GM12878 (cell line): ENCODE data around the gene GK2. TPM values are rescaled to one million over a fixed set of nuclear protein-coding genes. Genes with fewer than 3 reads are reported as not detected.

Source experiments
- ATAC-seq: fragments of 200-7000 bp; cut with Tn5 transposase; 3 replicates; pipeline ENCODE4 v1.9.1; 2020; ENCODE audit warnings: mild to moderate bottlenecking, moderate library complexity
- BruUV-seq: library from RNA; stranded (reverse); fragments of 400-500 nt; replicated peaks from 2 replicates; lab custom pipeline; 2021; lab: Mats Ljungman, UMichigan
- CTCF ChIA-PET: fragments of 300-600 bp; sonication (Branson Sonifier 250); formaldehyde crosslinking; extraction: SDS; loops from one replicate; lab custom pipeline; 2021; ENCODE audit warnings: inconsistent platforms; lab: Yijun Ruan, JAX
- POLR2A ChIA-PET: fragments of 350-600 bp; formaldehyde crosslinking; extraction: SDS; loops from one replicate; lab custom pipeline; 2021; ENCODE audit warnings: inconsistent platforms; lab: Charles Lee
- RAD21 ChIA-PET: fragments of 300-600 bp; sonication (Branson Sonifier 250); formaldehyde crosslinking; loops from one replicate; lab custom pipeline; 2023; ENCODE audit warnings: antibody characterized with exemption; ENCODE audit not compliant: unreplicated experiment; lab: Charles Lee
- SMC1A ChIA-PET: fragments of 300-600 bp; sonication (Branson Sonifier 250); formaldehyde crosslinking; loops from one replicate; lab custom pipeline; 2023; ENCODE audit not compliant: unreplicated experiment, uncharacterized antibody; lab: Charles Lee
- DNase-seq: peaks from one replicate; pipeline ENCODE4 v3.0.0-alpha.2; 2011; ENCODE audit warnings: low read depth, low spot score
- FAIRE-seq: peaks from 3 replicates; lab custom pipeline; 2011; peaks lifted over from hg19 to GRCh38; lab: Jason Lieb, UNC
- H2AFZ ChIP-seq: 2 replicates; pipeline ENCODE4 v1.6.0; 2011; ENCODE audit warnings: low read depth, low read length, control low read depth; ENCODE audit not compliant: control insufficient read depth
- H3K27ac ChIP-seq: 2 replicates; pipeline ENCODE4 v1.5.1; 2011; ENCODE audit warnings: control low read depth; ENCODE audit not compliant: control insufficient read depth, insufficient read depth
- H3K27me3 ChIP-seq, 2 experiments: replicated peaks in 1 of 2; 2 replicates each; pipeline versions ENCODE4 v1.6.0 to v1.6.1; 2011; ENCODE audit warnings: low read length in 1 of 2; ENCODE audit not compliant: control insufficient read depth in 2 of 2, insufficient read depth in 2 of 2
- H3K36me3 ChIP-seq, 2 experiments: 2 replicates each; pipeline ENCODE4 v1.5.1; 2011; ENCODE audit warnings: low read length in 1 of 2; ENCODE audit not compliant: control insufficient read depth in 2 of 2, insufficient read depth in 2 of 2
- H3K4me1 ChIP-seq: 2 replicates; pipeline ENCODE4 v1.6.1; 2011; ENCODE audit warnings: mild to moderate bottlenecking, low read length, moderate library complexity, mixed read lengths; ENCODE audit not compliant: control insufficient read depth, insufficient read depth
- H3K4me2 ChIP-seq: 2 replicates; pipeline ENCODE4 v1.6.0; 2011; ENCODE audit warnings: control low read depth; ENCODE audit not compliant: control insufficient read depth, insufficient read depth
- H3K4me3 ChIP-seq: fragments of 200-600 bp; sonication (generic); 2 replicates; pipeline ENCODE4 v1.5.1; 2016
- H3K79me2 ChIP-seq: 2 replicates; pipeline ENCODE4 v1.6.0; 2011; ENCODE audit warnings: low read length; ENCODE audit not compliant: control insufficient read depth, insufficient read depth
- H3K9ac ChIP-seq: 2 replicates; pipeline ENCODE4 v1.8.0; 2011; ENCODE audit warnings: low read length, control low read depth, mixed read lengths; ENCODE audit not compliant: control insufficient read depth, insufficient read depth
- H3K9me3 ChIP-seq: replicated peaks from 3 replicates; pipeline ENCODE4 v1.5.1; 2011; ENCODE audit warnings: mild to moderate bottlenecking, low read length; ENCODE audit not compliant: control insufficient read depth, insufficient read depth
- H4K20me1 ChIP-seq: 2 replicates; pipeline ENCODE4 v1.6.0; 2011; ENCODE audit not compliant: control insufficient read depth, insufficient read depth
- BHLHE40 ChIP-seq, 2 experiments: fragments of 450-650 bp in 1 of 2; IDR thresholded peaks; 2 replicates each; pipeline ENCODE4 v1.6.1; 2011 to 2017; ENCODE audit warnings: low read depth in 2 of 2, borderline replicate concordance in 1 of 2, improper control_type of control experiment in 1 of 2, low read length in 1 of 2, mild to moderate bottlenecking in 1 of 2
- CREB1 ChIP-seq: IDR thresholded peaks from 2 replicates; pipeline ENCODE4 v1.6.1; 2012; ENCODE audit warnings: low read depth, mild to moderate bottlenecking, inconsistent platforms
- EED ChIP-seq: sonication (generic); IDR thresholded peaks from 2 replicates; pipeline ENCODE4 v1.6.1; 2016; ENCODE audit warnings: antibody characterized with exemption, low read depth
- FOS ChIP-seq: IDR thresholded peaks from 3 replicates; pipeline ENCODE4 v1.6.1; 2011; ENCODE audit warnings: borderline replicate concordance; ENCODE audit not compliant: insufficient read length; ENCODE audit errors: extremely low read depth
- GABPA ChIP-seq: IDR thresholded peaks from 2 replicates; pipeline ENCODE4 v1.6.1; 2014; ENCODE audit warnings: antibody characterized with exemption, low read depth, mild to moderate bottlenecking, inconsistent platforms
- GATAD2B ChIP-seq: fragments of 450-650 bp; conservative IDR thresholded peaks from 2 replicates; pipeline ENCODE4 v1.6.1; 2017; ENCODE audit warnings: low read depth, mild to moderate bottlenecking, moderate library complexity
- HCFC1 ChIP-seq: fragments of 150-350 bp; IDR thresholded peaks from 2 replicates; pipeline ENCODE4 v1.6.1; 2014; ENCODE audit warnings: low read length
- HDAC2 ChIP-seq: fragments of 200-600 bp; sonication (generic); IDR thresholded peaks from 2 replicates; pipeline ENCODE4 v1.6.1; 2017
- HSF1 ChIP-seq: fragments of 150-350 bp; IDR thresholded peaks from 2 replicates; pipeline ENCODE4 v1.6.1; 2014; ENCODE audit warnings: mild to moderate bottlenecking, low read depth, low read length
- NR2C2 ChIP-seq: IDR thresholded peaks from 2 replicates; pipeline ENCODE4 v1.6.1; 2011; ENCODE audit warnings: borderline replicate concordance, low read depth; ENCODE audit not compliant: control insufficient read depth, insufficient read length
- PML ChIP-seq: IDR thresholded peaks from 2 replicates; pipeline ENCODE4 v1.6.1; 2012; ENCODE audit warnings: low read length, inconsistent platforms
- POLR2A ChIP-seq: IDR thresholded peaks from 2 replicates; pipeline ENCODE4 v1.6.1; 2011; ENCODE audit warnings: low read depth, mild to moderate bottlenecking, low read length
- POU2F2 ChIP-seq: IDR thresholded peaks from 3 replicates; pipeline ENCODE4 v1.6.1; 2011; ENCODE audit warnings: low read depth, mild to moderate bottlenecking, low read length, borderline replicate concordance
- RUNX3 ChIP-seq: IDR thresholded peaks from 2 replicates; pipeline ENCODE4 v1.6.1; 2012; ENCODE audit warnings: low read length, inconsistent platforms
- SMAD1 ChIP-seq: fragments of 450-650 bp; IDR thresholded peaks from 2 replicates; pipeline ENCODE4 v1.6.1; 2018; ENCODE audit warnings: mild to moderate bottlenecking, low read depth; ENCODE audit not compliant: partially characterized antibody
- SREBF1 ChIP-seq: IDR thresholded peaks from 2 replicates; pipeline ENCODE4 v1.6.1; 2012; ENCODE audit warnings: mild to moderate bottlenecking, low read length
- YBX1 ChIP-seq: fragments of 450-650 bp; IDR thresholded peaks from 2 replicates; pipeline ENCODE4 v1.6.1; 2016; ENCODE audit warnings: antibody characterized with exemption
- ZBED1 ChIP-seq: IDR thresholded peaks from 2 replicates; pipeline ENCODE4 v1.6.1; 2016; ENCODE audit warnings: borderline replicate concordance
- ZNF207 ChIP-seq: fragments of 450-650 bp; IDR thresholded peaks from 2 replicates; pipeline ENCODE4 v1.6.1; 2014; ENCODE audit warnings: antibody characterized with exemption, mild to moderate bottlenecking, borderline replicate concordance
- ZNF217 ChIP-seq: fragments of 450-650 bp; IDR thresholded peaks from 2 replicates; pipeline ENCODE4 v1.6.1; 2017; ENCODE audit warnings: antibody characterized with exemption, mild to moderate bottlenecking
- WGBS: methylation state at CpG from one replicate; pipeline ENCODE4 v1.1.6; 2016; ENCODE audit warnings: low lambda C conversion rate; ENCODE audit not compliant: insufficient replicate concordance, insufficient coverage; ENCODE audit errors: missing lambda C conversion rate; 5-methylcytosine and 5-hydroxymethylcytosine counted together
- in situ Hi-C: fragments of 300-500 bp; cut with MboI; formaldehyde crosslinking; loops from 9 replicates; pipeline ENCODE4 v1.14.3; 2018; ENCODE audit warnings: mixed read lengths
- intact Hi-C: fragments of 100-400 bp; cut with micrococcal nuclease; formaldehyde crosslinking; loops from one replicate; pipeline ENCODE4 v1.14.2; 2022; ENCODE audit not compliant: unreplicated experiment
- polyA plus RNA-seq, 11 experiments: library from polyadenylated mRNA; depleted of rRNA in 4 of 11; unstranded in 6 of 11; stranded (reverse) in 5 of 11; fragments of >200 nt; fragmentation: Nextera tagmentation in 4 of 11; fragmentation: Illumina TruSeq in 1 of 11; extraction: Ambion mirVana in 4 of 11; extraction: Trizol in 1 of 11; gene quantifications; 1 replicate in 1 of 11; 2 replicates in 10 of 11; pipeline versions ENCODE4 v1.2.1 to v1.2.3, GENCODE V29; 2011 to 2016; ENCODE audit warnings: inconsistent platforms in 2 of 11, missing spikeins in 2 of 11, low read depth in 1 of 11
- total RNA-seq, 4 experiments: library from RNA; depleted of rRNA in 3 of 4; stranded (reverse); fragments of >200 nt in 3 of 4; fragmentation: Illumina TruSeq in 1 of 4; extraction: Trizol in 1 of 4; gene quantifications; 2 replicates each; pipeline versions ENCODE4 v1.2.1 to v1.2.3, GENCODE V29; 2013 to 2021

Gene GK2
- total and polyA plus RNA-seq, 10 of the 15 experiments (the other 5 are each of a cell fraction or from before 2014, with no cell fraction given) = not detected

- CTCF ChIA-PET = no interaction called here
- Histone ChIP-seq H3K36me3 (no peaks in the 10 kb centered on the region), H3K9me3 (no peaks in the 10 kb centered on the region), H3K79me2 (no peaks in the 10 kb centered on the region), H3K4me3 (no peak overlapping the region), H3K27ac (no peak overlapping the region), H3K27me3 (no peaks in the 10 kb centered on the region), H4K20me1 (no peaks in the 10 kb centered on the region), H3K4me1 (no peaks in the 10 kb centered on the region), H3K9ac (no peak overlapping the region), H2AFZ (no peak overlapping the region), H3K4me2 (no peak overlapping the region)
- RAD21 ChIA-PET = no interaction called here
- TF ChIP-seq PML = no peak
- TF ChIP-seq EED = no peak
- no peak for TF ChIP-seq POU2F2
- TF ChIP-seq GABPA = no peak
- TF ChIP-seq ZNF207 = no peak
- TF ChIP-seq POLR2A = no peak
- no peak for TF ChIP-seq SMAD1
- no peak for TF ChIP-seq FOS
- TF ChIP-seq NR2C2 = no peak
- no peak for TF ChIP-seq CREB1
- no peak for TF ChIP-seq YBX1
- TF ChIP-seq GATAD2B = no peak
- TF ChIP-seq RUNX3 = no peak
- TF ChIP-seq SREBF1 = no peak
- TF ChIP-seq ZNF217 = no peak
- TF ChIP-seq BHLHE40 (IDR thresholded peaks at IDR 0.05; ENCODE audit: borderline replicate concordance in 1 of 2, low read depth in 2 of 2, low read length in 1 of 2) = no peak
- no peak for TF ChIP-seq HCFC1
- no peak for TF ChIP-seq ZBED1
- TF ChIP-seq HDAC2 = no peak
- TF ChIP-seq HSF1 = no peak
- FAIRE-seq (no peak), ATAC-seq (no peak), DNase-seq (no peak)
- WGBS = 97% methylated on average over 2 of the region's 2 CpGs
- in situ Hi-C loops (no loop called here), intact Hi-C loops (loop anchor here (10.0 kb wide), 1 partner anchor 441 kb away; no protein-coding TSS in a partner anchor)
- SMC1A ChIA-PET = no interaction called here
- BruUV-seq = no TSS peak
- POLR2A ChIA-PET = no interaction called here
Observed at GRCh38 chr4:79395841-79396240, 12.2 kb downstream of the GK2 start.
